ENCODE measurements around the gene SORCS1. TPM values are rescaled to one million over a fixed set of nuclear protein-coding genes. Genes with fewer than 3 reads are reported as not detected.
A peak's percentile ranks its signal among the peaks of the same experiment; 100 is the strongest.

The SORCS1 gene
- total RNA-seq, 1 donor from 2014 or later: 1.1 TPM

- H3K79me2 ChIP-seq (ENCODE audit: insufficient read depth, low read length): no peaks in the 10 kb centered on the region
- Mint-ChIP-seq H3K36me3 (ENCODE audit: low read depth, unreplicated experiment) (no peaks in the 10 kb centered on the region), H3K27ac (ENCODE audit: unreplicated experiment) (no peak overlapping the region), H3K9me3 (ENCODE audit: unreplicated experiment) (no peaks in the 10 kb centered on the region), H3K27me3 (ENCODE audit: low read depth, unreplicated experiment) (no peaks in the 10 kb centered on the region), H3K4me3 (ENCODE audit: unreplicated experiment) (no peak overlapping the region), H3K4me1 (ENCODE audit: low read depth, unreplicated experiment) (peaks cover 4% of the 10 kb centered on the region)
- FAIRE-seq (no peak), DNase-seq (ENCODE audit: low read depth) (no peak)
- H4K20me1 ChIP-seq (ENCODE audit: insufficient read depth, low read length): no peaks in the 10 kb centered on the region
- TF ChIP-seq CTCF (IDR thresholded peaks at IDR 0.05; ENCODE audit: insufficient read depth, low read depth, low read length) (no peak), EZH2 (IDR thresholded peaks at IDR 0.05; ENCODE audit: insufficient read depth, low read length) (no peak)
- no peaks in the 10 kb centered on the region for H3K9me3 ChIP-seq (ENCODE audit: insufficient read depth, low read depth, low read length)
- H3K27ac ChIP-seq (ENCODE audit: low read depth, low read length): no peak overlapping the region
- no peak overlapping the region for H3K9ac ChIP-seq (ENCODE audit: low read length)
- no peaks in the 10 kb centered on the region for H3K36me3 ChIP-seq (ENCODE audit: insufficient read depth, low read length)
- no peaks in the 10 kb centered on the region for H3K27me3 ChIP-seq (ENCODE audit: insufficient read depth, low read length)
- no peak overlapping the region for H3K4me3 ChIP-seq (ENCODE audit: insufficient read depth, low read depth, low read length)
- H3K4me2 ChIP-seq (ENCODE audit: low read length): no peak overlapping the region
- no peak overlapping the region for H2AFZ ChIP-seq (ENCODE audit: low read depth, low read length)
- H3K4me1 ChIP-seq (ENCODE audit: insufficient read depth, low read length): no peaks in the 10 kb centered on the region
Observed at GRCh38 chr10:106542461-106542860, 622.0 kb downstream of the SORCS1 start.

- H3K9ac ChIP-seq (ENCODE audit: low read length): no peak overlapping the region
- TF ChIP-seq EZH2 (IDR thresholded peaks at IDR 0.05; ENCODE audit: insufficient read depth, low read length) (no peak), CTCF (IDR thresholded peaks at IDR 0.05; ENCODE audit: insufficient read depth, low read depth, low read length) (no peak)
- H3K4me1 Mint-ChIP-seq (ENCODE audit: low read depth, unreplicated experiment): peaks cover 4% of the 10 kb centered on the region
- no peaks in the 10 kb centered on the region for H3K79me2 ChIP-seq (ENCODE audit: insufficient read depth, low read length)
- no peak overlapping the region for H2AFZ ChIP-seq (ENCODE audit: low read depth, low read length)
- no peaks in the 10 kb centered on the region for H3K27me3 ChIP-seq (ENCODE audit: insufficient read depth, low read length)
- no peak overlapping the region for H3K4me3 Mint-ChIP-seq (ENCODE audit: unreplicated experiment)
- no peaks in the 10 kb centered on the region for H3K4me1 ChIP-seq (ENCODE audit: insufficient read depth, low read length)
- H4K20me1 ChIP-seq (ENCODE audit: insufficient read depth, low read length): no peaks in the 10 kb centered on the region
- no peak overlapping the region for H3K4me3 ChIP-seq (ENCODE audit: insufficient read depth, low read depth, low read length)
- H3K27ac Mint-ChIP-seq (ENCODE audit: unreplicated experiment): no peak overlapping the region
- no peaks in the 10 kb centered on the region for H3K9me3 ChIP-seq (ENCODE audit: insufficient read depth, low read depth, low read length)
- H3K27me3 Mint-ChIP-seq (ENCODE audit: low read depth, unreplicated experiment): no peaks in the 10 kb centered on the region
- DNase-seq (ENCODE audit: low read depth) (peak; percentile 2), FAIRE-seq (no peak)
- H3K36me3 Mint-ChIP-seq (ENCODE audit: low read depth, unreplicated experiment): no peaks in the 10 kb centered on the region
- H3K9me3 Mint-ChIP-seq (ENCODE audit: unreplicated experiment): no peaks in the 10 kb centered on the region
- H3K36me3 ChIP-seq (ENCODE audit: insufficient read depth, low read length): no peaks in the 10 kb centered on the region
- no peak overlapping the region for H3K4me2 ChIP-seq (ENCODE audit: low read length)
- H3K27ac ChIP-seq (ENCODE audit: low read depth, low read length): no peak overlapping the region
Observed at GRCh38 chr10:106540645-106541044, 623.9 kb downstream of the SORCS1 start.

- no peak overlapping the region for H3K4me2 ChIP-seq (ENCODE audit: low read length)
- H3K36me3 ChIP-seq (ENCODE audit: insufficient read depth, low read length): no peaks in the 10 kb centered on the region
- no peaks in the 10 kb centered on the region for H3K4me1 ChIP-seq (ENCODE audit: insufficient read depth, low read length)
- H4K20me1 ChIP-seq (ENCODE audit: insufficient read depth, low read length): no peaks in the 10 kb centered on the region
- no peaks in the 10 kb centered on the region for H3K9me3 ChIP-seq (ENCODE audit: insufficient read depth, low read depth, low read length)
- no peaks in the 10 kb centered on the region for H3K9me3 Mint-ChIP-seq (ENCODE audit: unreplicated experiment)
- H3K36me3 Mint-ChIP-seq (ENCODE audit: low read depth, unreplicated experiment): no peaks in the 10 kb centered on the region
- H3K27me3 Mint-ChIP-seq (ENCODE audit: low read depth, unreplicated experiment): no peaks in the 10 kb centered on the region
- H3K4me1 Mint-ChIP-seq (ENCODE audit: low read depth, unreplicated experiment): peaks cover 4% of the 10 kb centered on the region
- no peak for DNase-seq (ENCODE audit: low read depth)
- no peak overlapping the region for H3K27ac ChIP-seq (ENCODE audit: low read depth, low read length)
- FAIRE-seq: no peak
- H3K4me3 Mint-ChIP-seq (ENCODE audit: unreplicated experiment): no peak overlapping the region
- no peak overlapping the region for H3K27ac Mint-ChIP-seq (ENCODE audit: unreplicated experiment)
- TF ChIP-seq CTCF (IDR thresholded peaks at IDR 0.05; ENCODE audit: insufficient read depth, low read depth, low read length) (no peak), EZH2 (IDR thresholded peaks at IDR 0.05; ENCODE audit: insufficient read depth, low read length) (no peak)
- no peaks in the 10 kb centered on the region for H3K27me3 ChIP-seq (ENCODE audit: insufficient read depth, low read length)
- no peak overlapping the region for H2AFZ ChIP-seq (ENCODE audit: low read depth, low read length)
- no peak overlapping the region for H3K9ac ChIP-seq (ENCODE audit: low read length)
- H3K79me2 ChIP-seq (ENCODE audit: insufficient read depth, low read length): no peaks in the 10 kb centered on the region
- no peak overlapping the region for H3K4me3 ChIP-seq (ENCODE audit: insufficient read depth, low read depth, low read length)
Observed at GRCh38 chr10:106537866-106538265, 626.6 kb downstream of the SORCS1 start.
